G401 (cell line): ENCODE results near the gene GJA10. TPM values are rescaled to one million over a fixed set of nuclear protein-coding genes. Genes with fewer than 3 reads are reported as not detected.
"Not testable (repeated sequence)": the region's sequence is repeated elsewhere in the genome, so short reads cannot be mapped to it uniquely, and the experiment has no call there.

Source experiments
- DNase-seq: peaks from one replicate; pipeline ENCODE4 v3.0.0-alpha.2; 2015; ENCODE audit warnings: low spot score
- in situ Hi-C: cut with HindIII; loops from 2 replicates; pipeline ENCODE4 v1.10.0; 2016; ENCODE audit warnings: low sequenced_read_pairs, mixed read lengths
- total RNA-seq: library from RNA; depleted of rRNA; stranded (reverse); fragments of >200 nt; shearing (Covaris generic); gene quantifications from 2 replicates; pipeline ENCODE4 v1.2.3, GENCODE V29; 2014; rRNA removed

Gene GJA10
- total RNA-seq, result not detected in 2 replicates

DNA sequence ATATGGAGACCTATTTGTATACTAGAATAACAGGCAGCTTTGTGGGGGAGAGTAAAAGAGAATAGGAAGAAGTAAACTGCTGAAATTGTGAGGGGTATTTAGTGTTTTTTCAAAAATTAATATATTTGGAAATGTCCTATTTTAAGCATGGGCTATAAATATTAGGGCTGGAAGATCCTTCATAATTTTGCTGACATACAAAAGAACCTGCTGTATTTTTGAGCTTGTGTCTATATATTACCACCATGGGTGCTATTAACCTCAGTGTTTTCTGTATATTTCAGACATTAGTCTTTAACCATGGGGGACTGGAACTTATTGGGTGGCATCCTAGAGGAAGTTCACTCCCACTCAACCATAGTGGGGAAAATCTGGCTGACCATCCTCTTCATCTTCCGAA lies at the start of gene GJA10:
Gene GJA10, plus strand, starts transcription at position 301 of the 400 bp plus-strand sequence. Its CDS starts 0 bp downstream, at position 301.
- in situ Hi-C loops, result no loop called here
- DNase-seq, result no peak

DNA sequence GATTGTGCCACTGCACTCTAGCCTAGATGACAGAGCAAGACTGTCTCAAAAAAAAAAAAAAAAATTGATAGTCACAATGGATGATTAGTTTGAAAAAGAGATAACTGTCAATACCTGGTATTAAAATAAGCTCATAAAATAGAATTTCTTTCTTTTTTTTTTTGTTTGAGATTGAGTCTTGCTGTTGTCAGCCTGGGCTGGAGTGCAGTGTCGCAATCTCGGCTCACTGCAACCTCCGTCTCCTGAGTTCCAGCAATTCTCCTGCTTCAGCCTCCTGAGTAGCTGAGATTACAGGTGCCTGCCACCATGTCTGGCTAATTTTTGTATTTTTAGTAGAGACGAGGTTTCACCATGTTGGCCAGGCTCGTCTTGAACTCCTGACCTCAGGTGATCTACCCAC lies 46.8 kb upstream of the GJA10 start:
- DNase-seq, in situ Hi-C loops: not testable (repeated sequence)

DNA sequence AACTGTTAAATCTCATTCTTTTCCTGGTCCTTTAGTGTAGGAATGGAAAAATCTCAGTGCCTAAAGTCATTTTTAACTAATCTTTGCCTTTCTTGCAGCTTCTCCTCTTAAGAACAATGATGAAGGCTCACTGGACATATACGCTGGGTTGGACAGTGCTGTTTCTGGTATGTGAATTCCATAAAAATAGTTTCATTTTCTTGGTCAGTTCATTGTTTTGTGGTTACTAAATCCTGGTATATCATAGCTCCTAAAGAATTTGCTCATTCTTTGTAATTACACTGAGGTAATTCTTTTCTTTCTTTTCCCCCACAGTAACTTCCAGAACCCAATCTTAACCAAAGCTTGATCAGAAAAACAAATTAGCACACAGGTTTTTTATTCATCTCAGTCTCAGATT lies 41.2 kb upstream of the GJA10 start:
- in situ Hi-C loops, result no loop called here
- no peak for DNase-seq

DNA sequence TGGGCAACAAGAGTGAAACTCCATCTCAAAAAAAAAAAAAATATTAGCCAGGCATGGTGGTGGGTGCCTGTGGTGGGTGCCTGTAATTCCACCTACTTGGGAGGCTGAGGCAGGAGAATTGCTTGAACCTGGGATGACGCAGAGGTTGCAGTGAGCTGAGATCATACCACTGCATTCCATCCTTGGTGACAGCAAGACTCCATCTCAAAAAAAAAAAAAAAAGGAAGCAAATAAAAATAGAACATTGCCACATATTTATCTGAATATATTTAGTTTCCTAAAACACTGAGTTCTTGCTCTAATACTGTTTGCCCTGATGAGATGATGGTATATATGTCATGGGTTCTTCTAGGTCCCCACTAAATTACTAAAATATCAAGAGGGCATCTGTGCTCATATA lies 36.2 kb upstream of the GJA10 start:
- no peak for DNase-seq
- in situ Hi-C loops, result no loop called here

DNA sequence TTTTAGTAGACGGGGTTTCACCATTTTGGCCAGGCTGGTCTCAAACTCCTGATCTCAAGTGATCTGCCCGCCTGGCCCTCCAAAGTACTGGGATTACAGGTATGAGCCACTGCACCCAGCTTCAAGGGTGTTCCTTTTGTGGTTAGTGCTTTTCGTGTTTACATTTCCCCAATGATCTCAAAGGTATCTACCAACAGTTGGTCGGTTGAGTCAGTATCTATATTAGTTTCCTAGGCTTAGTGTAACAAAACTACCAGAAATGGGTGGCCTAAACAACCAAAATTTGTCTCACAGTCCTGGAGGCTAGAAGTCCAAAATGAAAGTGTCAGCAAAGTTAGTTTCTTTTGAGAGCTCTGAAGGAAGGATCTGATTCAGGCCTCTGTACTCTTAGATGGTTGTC lies 34.5 kb upstream of the GJA10 start:
- DNase-seq, result no peak
- in situ Hi-C loops, result no loop called here

DNA sequence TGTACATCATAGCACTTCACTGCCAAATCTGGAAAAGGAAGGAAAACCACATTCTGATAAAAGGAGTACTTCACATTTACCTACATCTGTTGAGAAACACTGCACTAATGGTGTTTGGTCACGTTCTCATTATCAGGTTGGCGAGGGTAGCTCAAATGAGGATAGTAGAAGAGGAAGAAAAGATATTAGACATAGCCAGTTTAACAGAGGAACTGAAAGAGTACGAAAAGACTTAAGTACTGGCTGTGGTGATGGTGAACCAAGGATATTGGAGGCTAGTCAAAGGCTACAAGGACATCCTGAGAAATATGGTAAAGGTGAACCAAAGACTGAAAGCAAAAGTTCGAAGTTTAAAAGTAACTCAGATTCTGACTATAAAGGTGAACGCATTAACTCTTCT lies 32.0 kb upstream of the GJA10 start:
- DNase-seq, result no peak
- in situ Hi-C loops, result no loop called here

DNA sequence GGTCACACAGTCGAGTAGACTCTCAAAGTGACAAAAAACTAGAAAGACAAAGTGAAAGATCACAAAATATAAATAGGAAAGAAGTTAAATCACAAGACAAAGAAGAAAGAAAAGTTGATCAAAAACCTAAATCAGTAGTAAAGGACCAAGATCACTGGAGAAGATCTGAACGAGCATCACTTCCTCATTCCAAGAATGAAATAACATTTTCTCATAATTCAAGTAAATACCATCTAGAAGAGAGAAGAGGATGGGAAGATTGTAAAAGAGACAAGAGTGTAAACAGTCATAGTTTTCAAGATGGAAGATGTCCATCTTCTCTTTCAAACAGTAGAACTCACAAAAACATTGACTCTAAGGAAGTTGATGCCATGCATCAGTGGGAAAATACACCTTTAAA lies 31.6 kb upstream of the GJA10 start:
- no peak for DNase-seq

DNA sequence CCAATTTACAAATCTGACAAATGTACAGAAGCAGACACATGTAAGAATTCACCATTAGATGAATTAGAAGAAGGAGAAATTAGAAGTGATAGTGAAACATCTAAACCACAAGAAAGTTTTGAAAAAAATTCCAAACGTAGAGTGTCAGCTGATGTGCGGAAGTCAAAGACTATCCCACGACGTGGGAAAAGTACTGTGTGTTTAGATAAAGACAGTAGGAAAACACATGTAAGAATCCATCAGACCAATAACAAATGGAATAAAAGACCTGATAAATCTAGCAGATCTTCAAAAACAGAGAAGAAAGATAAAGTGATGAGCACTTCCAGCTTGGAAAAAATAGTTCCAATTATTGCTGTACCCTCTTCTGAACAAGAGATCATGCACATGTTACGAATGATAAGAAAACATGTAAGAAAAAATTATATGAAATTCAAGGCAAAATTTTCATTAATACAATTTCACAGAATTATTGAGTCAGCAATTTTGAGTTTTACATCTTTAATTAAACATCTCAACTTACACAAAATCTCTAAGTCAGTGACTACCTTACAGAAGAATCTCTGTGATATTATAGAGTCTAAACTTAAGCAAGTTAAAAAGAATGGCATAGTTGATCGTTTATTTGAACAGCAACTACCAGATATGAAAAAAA lies 28.1 kb upstream of the GJA10 start:
- in situ Hi-C loops, result no loop called here
- DNase-seq, result no peak

More for the DNA sequence above, 31.6 kb upstream of the GJA10 start:
- in situ Hi-C loops, result no loop called here

DNA sequence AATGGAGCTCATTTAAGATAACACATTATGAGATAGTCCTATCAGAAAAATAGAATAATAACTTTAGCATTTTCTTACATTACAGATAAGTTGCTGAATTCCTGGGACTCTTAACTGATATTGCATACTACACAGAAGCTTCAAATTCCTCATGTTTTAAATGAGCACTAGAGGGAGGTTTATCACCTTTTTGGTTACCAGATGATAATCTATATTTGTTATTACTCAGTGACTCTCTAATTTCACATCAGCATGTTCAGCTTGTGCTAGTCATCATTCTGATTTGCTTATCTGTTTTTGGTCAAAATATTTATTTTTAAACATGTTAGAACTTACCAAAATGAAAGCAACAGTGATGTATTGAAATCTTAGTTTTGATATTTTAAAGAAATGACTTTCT lies 20.5 kb upstream of the GJA10 start:
- in situ Hi-C loops, result no loop called here
- no peak for DNase-seq

DNA sequence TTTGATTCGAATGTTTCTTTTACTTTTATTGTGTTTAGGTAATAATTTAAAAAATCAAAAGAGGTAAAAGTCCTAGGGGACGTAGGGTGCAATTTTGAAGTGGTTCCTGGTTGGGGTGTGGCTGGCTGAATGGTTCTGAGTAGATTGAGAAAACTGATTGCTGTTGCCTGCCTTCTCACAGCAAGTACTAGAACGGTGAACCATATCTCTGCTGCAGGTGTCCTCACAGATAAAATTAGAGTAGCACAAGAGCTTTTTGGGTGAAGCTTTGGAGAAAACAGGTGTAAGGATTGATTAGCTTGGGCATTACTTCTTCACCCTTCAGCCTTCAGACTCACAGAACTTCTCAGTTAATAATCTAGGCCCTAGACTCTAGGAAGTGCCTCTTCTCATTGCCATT lies 19.8 kb upstream of the GJA10 start:
- DNase-seq, result no peak
- in situ Hi-C loops, result no loop called here

DNA sequence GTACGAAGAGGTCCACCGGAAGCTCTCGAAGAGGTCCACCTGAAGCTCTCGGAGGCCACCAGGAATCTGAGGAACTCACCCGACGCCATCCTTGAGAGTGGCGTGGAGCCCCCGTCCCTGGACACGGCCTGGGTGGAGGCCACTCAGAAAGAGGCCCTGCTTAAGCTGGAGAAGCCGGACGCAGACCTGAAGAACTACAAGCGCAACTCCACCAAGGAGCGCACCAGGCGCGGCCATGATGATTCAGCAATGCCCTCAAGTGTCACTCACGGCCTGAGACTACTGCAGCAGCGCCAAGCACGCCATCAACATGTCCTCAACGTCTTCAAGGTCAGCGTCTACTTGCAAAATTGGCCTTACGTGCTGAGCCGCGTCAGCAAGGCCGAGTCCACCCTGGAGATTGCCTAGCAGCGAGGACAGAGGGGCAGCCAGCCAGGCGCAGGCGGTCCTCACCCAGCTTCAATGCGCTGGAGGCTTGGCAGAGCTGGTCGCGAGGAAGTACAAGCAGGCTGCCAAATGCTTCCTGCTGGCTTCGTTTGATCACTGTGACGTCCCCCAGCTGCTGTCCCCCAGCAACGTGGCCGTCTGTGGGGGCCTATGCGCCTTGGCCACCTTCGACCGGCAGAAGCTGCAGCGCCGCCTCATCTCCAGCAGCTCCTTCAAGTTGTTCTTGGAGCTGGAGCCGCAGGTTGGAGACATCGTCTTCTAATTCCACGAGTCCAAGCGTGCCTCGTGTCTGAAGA lies 7.7 kb upstream of the GJA10 start:
- in situ Hi-C loops, result no loop called here
- DNase-seq, result no peak

DNA sequence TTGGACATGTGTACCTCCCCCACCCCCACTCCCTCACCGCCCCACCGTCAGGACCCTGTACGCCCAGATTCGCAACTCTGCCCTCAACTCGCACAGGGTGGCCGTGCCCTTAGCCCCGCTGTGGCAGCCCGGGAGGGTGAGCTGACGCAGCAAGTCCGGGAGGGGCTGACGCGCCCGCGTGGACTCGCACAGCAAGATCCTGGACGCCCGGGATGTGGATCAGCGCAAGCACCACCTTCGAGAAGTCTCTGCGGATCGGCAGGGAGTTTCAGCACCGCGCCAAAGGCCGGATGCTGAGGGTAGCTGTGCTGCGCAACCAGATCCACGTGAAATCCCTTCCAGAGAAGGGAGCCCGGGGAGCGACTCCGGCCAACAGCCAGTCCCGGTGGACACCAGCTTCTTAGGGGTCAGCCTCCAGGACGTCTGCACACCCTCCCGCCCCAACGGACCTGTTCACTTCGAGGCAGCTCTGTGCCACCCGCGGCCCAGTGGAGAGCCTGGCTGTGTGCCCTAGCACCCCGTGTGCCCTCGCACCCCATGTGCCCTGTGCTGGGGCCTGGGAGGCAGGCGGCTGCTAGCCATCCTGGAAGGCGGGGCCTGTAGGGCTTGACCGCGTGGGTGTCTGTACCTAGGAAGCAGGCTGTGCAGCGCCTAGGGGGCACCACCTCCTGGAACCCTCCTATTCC lies 6.7 kb upstream of the GJA10 start:
- no peak for DNase-seq
- in situ Hi-C loops, result no loop called here

DNA sequence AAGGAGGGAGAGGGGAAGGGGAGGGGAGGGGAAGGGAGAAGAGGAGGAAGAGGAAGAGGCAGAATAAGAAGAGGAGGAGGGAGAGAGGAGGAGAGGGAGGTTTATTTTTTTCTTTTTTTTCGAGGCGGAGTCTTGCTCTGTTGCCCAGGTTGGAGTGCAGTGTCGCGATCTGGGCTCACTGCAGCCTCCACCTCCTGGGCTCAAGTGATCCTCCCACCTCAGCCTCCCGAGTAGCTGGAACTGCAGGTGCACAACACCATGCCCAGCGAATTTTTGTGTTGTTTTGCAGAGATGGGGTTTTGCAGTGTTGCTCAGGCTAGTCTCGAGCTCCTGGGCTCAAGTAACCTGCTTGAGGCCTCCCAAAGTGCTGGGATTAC lies 6.1 kb upstream of the GJA10 start:
- no peak for DNase-seq
- in situ Hi-C loops, result no loop called here

DNA sequence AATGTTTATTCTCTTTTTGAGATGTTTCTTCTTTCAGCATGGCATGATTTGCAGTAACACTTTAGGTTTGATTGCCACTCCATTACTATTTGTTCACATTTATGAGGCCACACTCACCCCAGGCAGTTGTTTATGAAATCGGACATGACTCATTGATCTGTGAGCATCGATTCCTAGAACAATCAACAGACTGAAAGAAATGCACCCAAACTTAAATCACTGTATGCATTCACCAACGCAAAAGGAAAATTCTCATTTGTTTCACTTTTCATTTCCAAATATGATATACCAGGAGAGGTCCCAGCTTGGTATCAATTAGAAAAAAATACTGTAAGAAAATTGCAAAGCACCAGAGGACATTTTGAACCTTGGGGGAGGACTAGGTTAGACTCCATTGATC lies 5.4 kb upstream of the GJA10 start:
- no peak for DNase-seq
- in situ Hi-C loops, result no loop called here

DNA sequence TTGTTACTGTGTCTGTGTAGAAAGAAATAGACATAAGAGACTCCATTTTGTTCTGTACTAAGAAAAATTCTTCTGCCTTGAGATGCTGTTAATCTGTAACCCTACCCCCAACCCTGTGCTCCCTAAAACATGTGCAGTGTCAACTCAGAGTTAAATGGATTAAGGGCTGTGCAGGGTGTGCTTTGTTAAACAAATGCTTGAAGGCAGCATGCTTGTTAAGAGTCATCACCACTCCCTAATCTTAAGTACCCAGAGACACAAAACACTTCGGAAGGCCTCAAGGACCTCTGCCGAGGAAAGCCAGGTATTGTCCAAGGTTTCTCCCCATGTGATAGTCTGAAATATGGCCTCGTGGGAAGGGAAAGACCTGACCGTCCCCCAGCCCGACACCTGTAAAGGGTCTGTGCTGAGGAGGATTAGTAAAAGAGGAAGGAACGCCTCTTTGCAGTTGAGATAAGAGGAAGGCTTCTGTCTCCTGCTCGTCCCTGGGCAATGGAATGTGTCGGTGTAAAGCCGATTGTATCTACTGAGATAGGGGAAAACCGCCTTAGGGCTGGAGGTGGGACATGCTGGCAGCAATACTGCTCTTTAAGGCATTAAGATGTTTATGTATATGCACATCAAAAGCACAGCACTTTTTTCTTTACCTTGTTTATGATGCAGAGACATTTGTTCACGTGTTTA lies 3.3 kb upstream of the GJA10 start:
- DNase-seq, in situ Hi-C loops: not testable (repeated sequence)

DNA sequence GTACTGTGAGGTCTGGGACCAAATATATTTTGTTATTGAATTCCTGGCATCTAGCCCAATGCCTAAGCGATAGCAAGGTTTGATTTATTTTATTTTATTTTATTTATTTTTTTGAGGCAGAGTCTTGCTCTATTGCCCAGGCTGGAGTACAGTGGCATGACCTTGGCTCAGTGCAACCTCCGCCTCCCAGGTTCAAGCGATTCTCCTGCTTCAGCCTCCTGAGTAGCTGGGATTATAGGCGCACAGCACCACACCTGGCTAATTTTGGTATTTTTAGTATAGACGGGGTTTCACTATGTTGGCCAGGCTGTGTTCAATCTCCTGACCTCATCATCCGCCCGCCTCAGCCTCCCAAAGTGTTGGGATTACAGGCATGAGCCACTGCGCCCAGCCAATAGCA lies 1.7 kb upstream of the GJA10 start:
- DNase-seq, in situ Hi-C loops: not testable (repeated sequence)

DNA sequence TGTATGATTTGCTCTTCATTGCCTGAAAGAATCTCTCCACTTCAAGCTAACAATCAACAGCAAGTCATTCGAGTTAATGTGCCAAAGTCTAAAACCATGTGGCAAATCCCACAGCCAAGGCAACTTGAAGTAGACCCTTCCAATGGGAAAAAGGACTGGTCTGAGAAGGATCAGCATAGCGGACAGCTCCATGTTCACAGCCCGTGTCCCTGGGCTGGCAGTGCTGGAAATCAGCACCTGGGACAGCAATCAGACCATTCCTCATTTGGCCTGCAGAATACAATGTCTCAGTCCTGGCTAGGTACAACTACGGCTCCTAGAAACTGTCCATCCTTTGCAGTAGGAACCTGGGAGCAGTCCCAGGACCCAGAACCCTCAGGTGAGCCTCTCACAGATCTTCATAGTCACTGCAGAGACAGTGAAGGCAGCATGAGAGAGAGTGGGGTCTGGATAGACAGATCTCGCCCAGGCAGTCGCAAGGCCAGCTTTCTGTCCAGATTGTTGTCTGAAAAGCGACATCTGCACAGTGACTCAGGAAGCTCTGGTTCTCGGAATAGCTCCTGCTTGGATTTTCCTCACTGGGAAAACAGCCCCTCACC lies 1.1 kb downstream of the GJA10 start:
- DNase-seq, result no peak
- in situ Hi-C loops, result no loop called here

DNA sequence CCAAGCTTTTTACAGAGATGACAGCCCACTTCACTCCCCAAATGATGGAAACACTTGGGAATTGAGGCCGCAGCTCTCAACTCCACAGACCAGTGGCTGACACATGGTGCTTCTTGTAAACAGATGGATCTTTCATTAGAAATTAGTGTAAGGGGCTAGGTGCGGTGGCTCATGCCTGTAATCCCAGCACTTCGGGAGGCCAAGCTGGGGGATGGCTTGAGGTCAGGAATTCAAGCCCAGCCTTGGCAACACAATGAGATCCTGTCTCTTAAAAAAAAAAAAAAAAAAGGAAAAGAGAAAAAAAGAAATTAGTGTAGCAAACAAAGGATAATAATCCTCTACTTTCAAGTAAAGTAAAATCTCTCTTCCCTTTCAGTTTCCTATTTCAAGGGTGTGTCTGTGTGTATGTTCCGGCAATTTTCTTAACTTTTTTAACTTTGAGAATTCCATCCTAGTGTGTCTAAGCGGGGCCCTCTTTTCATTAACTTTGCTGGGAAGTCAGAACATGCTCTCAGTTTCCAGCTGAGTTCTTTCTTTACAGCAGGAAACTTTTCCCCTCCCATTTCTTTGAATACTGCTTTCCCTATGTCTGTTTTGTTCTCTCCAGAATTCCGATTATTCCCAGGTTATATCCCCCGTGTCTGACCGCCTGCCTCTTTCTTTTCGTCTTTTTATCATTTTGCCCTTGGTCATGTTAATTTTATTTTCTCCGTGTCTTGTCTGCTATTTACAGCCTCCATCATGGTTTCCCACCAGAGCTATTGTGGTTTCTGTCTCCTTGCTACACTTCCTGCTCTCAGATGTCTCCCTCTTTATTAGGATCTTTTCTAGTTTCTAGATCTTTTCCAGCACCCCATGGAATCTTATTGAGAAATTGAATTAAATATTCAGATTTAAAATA lies 16.0 kb downstream of the GJA10 start:
- in situ Hi-C loops, DNase-seq: not testable (repeated sequence)

DNA sequence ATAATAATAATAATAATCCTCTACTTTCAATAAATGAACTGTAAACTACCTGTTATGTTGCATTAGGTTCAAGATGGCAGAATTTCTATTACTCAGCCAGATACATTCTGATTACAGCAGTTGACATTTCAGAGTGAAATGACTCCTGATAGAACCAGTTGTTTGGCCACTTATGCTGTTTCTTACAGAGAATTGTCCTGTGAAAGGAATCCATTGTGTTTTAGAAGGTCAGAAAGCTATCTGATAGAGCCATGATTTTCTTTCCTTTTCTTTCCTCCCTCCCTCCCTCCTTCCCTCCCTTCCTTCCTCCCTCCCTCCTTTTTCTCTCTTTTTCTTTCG lies 16.6 kb downstream of the GJA10 start:
- in situ Hi-C loops, result no loop called here
- no peak for DNase-seq
